22Rv1 (cell line): ENCODE data around the gene TCERG1L.

Source experiments
- CTCF ChIP-seq: fragments of 450-650 bp; IDR thresholded peaks from 2 replicates; pipeline ENCODE4 v1.5.1; 2017; ENCODE audit warnings: mild to moderate bottlenecking
- ZFX ChIP-seq: fragments of 450-650 bp; IDR thresholded peaks from 2 replicates; pipeline ENCODE4 v1.6.1; 2017; ENCODE audit warnings: antibody characterized with exemption, borderline replicate concordance

GRCh38 chr10:131188494-131188893 is 123.0 kb downstream of the TCERG1L start:
- TF ChIP-seq CTCF (no peak), ZFX (no peak)
